ENCODE measurements around the gene VPS26C.
"Not testable (repeated sequence)": the region's sequence is repeated elsewhere in the genome, so short reads cannot be mapped to it uniquely, and the experiment has no call there.

Gene VPS26C

GRCh38 chr21:37230632-37231248, 36.4 kb downstream of the VPS26C start:
- TF ChIP-seq POLR2A (IDR thresholded peaks at IDR 0.05; ENCODE audit: low read depth, low read length), result no peak
- DNase-seq (ENCODE audit: insufficient read length, low spot score) (no peak), FAIRE-seq (no peak)

DNA sequence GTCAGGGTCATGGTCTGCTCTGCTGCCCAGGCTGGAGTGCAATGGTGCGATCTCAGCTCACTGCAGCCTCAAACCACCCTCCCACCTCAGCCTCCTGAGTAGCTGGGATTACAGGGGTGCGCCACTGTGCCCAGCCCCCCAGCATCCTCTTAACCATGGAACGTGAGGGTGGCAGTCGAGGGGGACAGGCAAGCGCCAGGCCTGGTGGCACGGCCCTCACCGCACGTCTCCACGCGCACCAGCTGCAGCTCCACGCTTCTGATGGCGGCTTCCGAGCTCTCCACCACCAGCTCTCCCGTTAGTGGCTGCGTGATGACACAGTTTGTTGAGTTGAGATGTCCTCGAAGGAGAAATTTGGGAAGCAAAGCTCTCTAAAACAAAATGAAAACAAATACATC, 39.1 kb downstream of the VPS26C start:
- DNase-seq (ENCODE audit: insufficient read length, low spot score), result no peak
- no peak for TF ChIP-seq POLR2A (IDR thresholded peaks at IDR 0.05; ENCODE audit: low read depth, low read length)
- no peak for FAIRE-seq

GRCh38 chr21:37227071-37228002, 39.8 kb downstream of the VPS26C start:
- DNase-seq (ENCODE audit: insufficient read length, low spot score), result no peak
- TF ChIP-seq POLR2A (IDR thresholded peaks at IDR 0.05; ENCODE audit: low read depth, low read length), result no peak
- FAIRE-seq, result no peak

GRCh38 chr21:37226041-37226920, 40.9 kb downstream of the VPS26C start:
- DNase-seq (ENCODE audit: insufficient read length, low spot score) (no peak), FAIRE-seq (no peak)
- no peak for TF ChIP-seq POLR2A (IDR thresholded peaks at IDR 0.05; ENCODE audit: low read depth, low read length)

DNA sequence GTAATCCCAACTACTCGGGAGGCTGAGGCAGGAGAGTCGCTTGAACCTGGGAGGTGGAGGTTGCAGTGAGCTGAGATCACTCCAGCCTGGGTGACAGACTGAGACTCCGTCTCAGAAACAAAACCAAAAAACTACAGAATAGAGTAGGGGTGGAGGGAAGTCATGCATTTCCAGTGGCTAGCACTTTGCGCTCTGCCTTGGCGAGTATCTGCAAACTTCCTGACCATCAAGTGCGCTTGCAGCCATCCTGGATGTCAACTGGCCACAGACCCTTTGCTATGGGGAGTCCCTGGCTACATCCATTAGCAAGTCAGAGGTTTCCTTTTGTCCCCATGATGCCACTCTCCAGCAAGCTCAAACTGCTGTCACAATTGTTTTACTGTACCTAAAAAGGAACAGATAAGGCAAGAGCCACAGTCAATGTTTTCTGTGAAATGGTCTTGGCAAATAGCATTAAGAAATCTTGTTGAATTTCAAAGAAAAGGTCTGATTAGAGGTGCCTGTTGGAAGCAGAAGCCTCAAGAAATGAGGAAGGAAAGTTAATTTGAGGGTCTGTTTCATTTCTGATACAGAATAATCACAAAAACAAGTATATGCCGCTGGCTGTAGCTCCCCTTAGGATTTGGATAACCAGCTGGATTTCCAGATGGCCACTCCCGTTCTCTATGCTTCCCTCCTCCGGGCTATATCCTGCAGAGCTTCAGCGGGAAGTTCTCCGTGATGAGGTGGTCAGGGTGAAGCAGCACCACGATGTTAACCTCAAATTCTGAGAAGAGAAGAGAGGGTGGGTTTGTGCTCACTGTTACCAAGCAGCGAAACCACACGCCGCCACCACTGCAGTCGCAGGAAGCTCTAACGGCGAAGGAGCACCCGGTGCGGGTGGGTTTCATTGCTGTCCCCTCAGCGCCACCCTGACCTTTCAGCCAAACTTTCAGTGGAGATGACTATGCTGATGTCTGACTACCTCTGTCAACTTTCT, 42.0 kb downstream of the VPS26C start:
- no peak for DNase-seq (ENCODE audit: insufficient read length, low spot score)
- no peak for TF ChIP-seq POLR2A (IDR thresholded peaks at IDR 0.05; ENCODE audit: low read depth, low read length)
- no peak for FAIRE-seq

GRCh38 chr21:37223804-37224345, 43.3 kb downstream of the VPS26C start:
- DNase-seq (ENCODE audit: insufficient read length, low spot score), result no peak
- FAIRE-seq, result no peak
- TF ChIP-seq POLR2A (IDR thresholded peaks at IDR 0.05; ENCODE audit: low read depth, low read length), result no peak

- FAIRE-seq; DNase-seq (ENCODE audit: insufficient read length, low spot score): not testable (repeated sequence)
Observed at GRCh38 chr21:37222248-37222647, 44.9 kb downstream of the VPS26C start.

GRCh38 chr21:37220981-37221664, 46.0 kb downstream of the VPS26C start:
- DNase-seq (ENCODE audit: insufficient read length, low spot score) (peak; percentile 97), FAIRE-seq (no peak)
- peak; percentile 96 for TF ChIP-seq POLR2A (IDR thresholded peaks at IDR 0.05; ENCODE audit: low read depth, low read length)

DNA sequence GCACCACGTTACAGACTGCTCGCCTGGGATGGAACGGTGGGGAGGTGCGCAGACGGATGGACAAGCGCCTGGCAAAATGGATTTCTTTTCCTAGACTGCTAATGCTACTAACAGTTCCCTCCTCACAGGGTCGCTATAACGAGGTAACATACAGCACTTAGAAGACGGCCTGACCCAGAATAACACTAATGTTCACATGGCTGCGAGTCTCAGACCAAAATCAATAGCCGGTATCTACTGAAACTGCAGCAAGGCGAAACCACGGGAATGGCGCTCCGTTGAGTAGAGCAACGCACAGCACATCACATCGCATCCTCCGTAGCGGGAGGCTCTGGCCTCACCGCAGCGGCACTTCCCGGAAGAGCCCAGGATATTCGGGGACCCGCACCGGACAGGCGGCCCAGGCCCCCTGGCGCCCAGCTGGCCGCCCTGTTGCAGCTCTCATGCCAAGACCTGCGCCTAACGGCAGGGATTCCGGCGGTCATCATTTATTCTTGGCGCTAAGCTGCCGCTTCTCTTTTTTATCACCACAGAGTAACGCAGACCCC, 46.6 kb downstream of the VPS26C start:
- TF ChIP-seq POLR2A (IDR thresholded peaks at IDR 0.05; ENCODE audit: low read depth, low read length), result 0 out of 2 replicates have a peak, but pooled peaks have one; percentile 26
- FAIRE-seq, result no peak

GRCh38 chr21:37219761-37220432, 47.2 kb downstream of the VPS26C start:
- no peak; the same call in 1 of the 2 replicates for TF ChIP-seq POLR2A (IDR thresholded peaks at IDR 0.05; ENCODE audit: low read depth, low read length)
- no peak for DNase-seq (ENCODE audit: insufficient read length, low spot score)
- FAIRE-seq, result no peak

More for the DNA sequence above, 46.6 kb downstream of the VPS26C start:
- peak; percentile 50 for DNase-seq (ENCODE audit: insufficient read length, low spot score)

- no peak for TF ChIP-seq POLR2A (IDR thresholded peaks at IDR 0.05; ENCODE audit: low read depth, low read length)
- FAIRE-seq, result no peak
- no peak for DNase-seq (ENCODE audit: insufficient read length, low spot score)
Observed at GRCh38 chr21:37214952-37215351, 52.2 kb downstream of the VPS26C start.

Measured in H54 (cell line).